K562 (cell line): ENCODE results near the gene HOXB4. TPM values are rescaled to one million over a fixed set of nuclear protein-coding genes. Genes with fewer than 3 reads are reported as not detected.

Source experiments
- GABPA ChIP-seq: fragments of 200-800 bp; sonication (Bioruptor generic); conservative IDR thresholded peaks from 2 replicates; pipeline ENCODE4 v1.6.1; 2016; ENCODE audit warnings: low read depth, missing genetic modification characterization, missing compliant biosample characterization
- GABPB2 ChIP-seq: fragments of 250-450 bp; sonication (Bioruptor Pico); conservative IDR thresholded peaks from 2 replicates; pipeline ENCODE4 v1.5.1; 2021; ENCODE audit warnings: mild to moderate bottlenecking
- HNRNPK ChIP-seq: fragments of 200-400 bp; formaldehyde crosslinking; IDR thresholded peaks from one replicate; pipeline ENCODE4 v1.6.1; 2018; ENCODE audit warnings: mild to moderate bottlenecking, low read depth, low read length; ENCODE audit not compliant: poor library complexity, severe bottlenecking
- HNRNPL ChIP-seq: fragments of 200-400 bp; formaldehyde crosslinking; IDR thresholded peaks from 2 replicates; pipeline ENCODE4 v1.6.1; 2017; ENCODE audit warnings: low read depth, mild to moderate bottlenecking, low read length
- JUND ChIP-seq, 2 experiments: IDR thresholded peaks; 2 replicates in 1 of 2; 3 replicates in 1 of 2; pipeline ENCODE4 v1.6.1; 2011; ENCODE audit warnings: borderline replicate concordance in 2 of 2, low read depth in 2 of 2, low read length in 2 of 2, improper control_type of control experiment in 1 of 2, missing biosample characterization in 1 of 2, missing genetic modification characterization in 1 of 2, missing genetic modification reagents in 1 of 2
- NEUROD1 ChIP-seq: fragments of 150-350 bp; IDR thresholded peaks from 2 replicates; pipeline ENCODE4 v1.6.1; 2014; ENCODE audit warnings: borderline replicate concordance, low read length, low read depth; ENCODE audit not compliant: partially characterized antibody
- PCBP1 ChIP-seq: fragments of 200-400 bp; formaldehyde crosslinking; IDR thresholded peaks from 2 replicates; pipeline ENCODE4 v1.6.1; 2018; ENCODE audit warnings: mild to moderate bottlenecking, low read depth, low read length; ENCODE audit not compliant: poor library complexity, severe bottlenecking
- SUPT5H ChIP-seq: fragments of 450-650 bp; IDR thresholded peaks from 2 replicates; pipeline ENCODE4 v1.6.1; 2016
- ZNF280B ChIP-seq: fragments of 250-450 bp; sonication (Bioruptor Pico); IDR thresholded peaks from 2 replicates; pipeline ENCODE4 v1.5.1; 2021; ENCODE audit warnings: mild to moderate bottlenecking
- ZNF3 ChIP-seq: fragments of 250-450 bp; sonication (Bioruptor Pico); IDR thresholded peaks from 2 replicates; pipeline ENCODE4 v1.5.0; 2021; ENCODE audit warnings: mild to moderate bottlenecking, moderate library complexity
- ZNF354B ChIP-seq: fragments of 250-450 bp; sonication (Bioruptor Pico); IDR thresholded peaks from 2 replicates; pipeline ENCODE4 v1.4.0; 2020
- ZNF79 ChIP-seq: fragments of 250-450 bp; sonication (Bioruptor Pico); IDR thresholded peaks from 2 replicates; pipeline ENCODE4 v1.4.0; 2020; ENCODE audit warnings: low read depth, mild to moderate bottlenecking, moderate library complexity
- polyA plus RNA-seq, 8 experiments: library from polyadenylated mRNA; depleted of rRNA in 4 of 8; stranded (reverse) in 5 of 8; unstranded in 3 of 8; fragments of >200 nt; fragmentation: Nextera tagmentation in 2 of 8; fragmentation: Illumina TruSeq in 1 of 8; extraction: Ambion mirVana in 2 of 8; extraction: Trizol in 1 of 8; gene quantifications; 2 replicates each; pipeline versions ENCODE4 v1.2.1 to v1.2.3, GENCODE V29; 2011 to 2014; ENCODE audit warnings: inconsistent platforms in 1 of 8, missing spikeins in 1 of 8
- total RNA-seq, 7 experiments: library from RNA; depleted of rRNA in 6 of 7; stranded (reverse); fragments of >200 nt in 6 of 7; fragmentation: Illumina TruSeq in 2 of 7; extraction: Trizol in 2 of 7; gene quantifications; 2 replicates each; pipeline versions ENCODE4 v1.2.1 to v1.2.3, GENCODE V29; 2011 to 2021; ENCODE audit warnings: low replicate concordance in 1 of 7
- TF ChIP-seq, protein P1 (sequence below): fragments of 450-650 bp; IDR thresholded peaks from 2 replicates; pipeline ENCODE4 v1.6.1; 2016; ENCODE audit warnings: mild to moderate bottlenecking, moderate library complexity
- TF ChIP-seq, protein P2 (sequence below): fragments of 450-650 bp; IDR thresholded peaks from 2 replicates; pipeline ENCODE4 v1.6.1; 2016; ENCODE audit warnings: low read depth, mild to moderate bottlenecking, moderate library complexity

HOXB4 gene
- total and polyA plus RNA-seq, 9 of the 15 experiments (the other 6 are each of a cell fraction or from before 2014, with no cell fraction given) = 1.6 to 34.9 (median 14.9) TPM

DNA sequence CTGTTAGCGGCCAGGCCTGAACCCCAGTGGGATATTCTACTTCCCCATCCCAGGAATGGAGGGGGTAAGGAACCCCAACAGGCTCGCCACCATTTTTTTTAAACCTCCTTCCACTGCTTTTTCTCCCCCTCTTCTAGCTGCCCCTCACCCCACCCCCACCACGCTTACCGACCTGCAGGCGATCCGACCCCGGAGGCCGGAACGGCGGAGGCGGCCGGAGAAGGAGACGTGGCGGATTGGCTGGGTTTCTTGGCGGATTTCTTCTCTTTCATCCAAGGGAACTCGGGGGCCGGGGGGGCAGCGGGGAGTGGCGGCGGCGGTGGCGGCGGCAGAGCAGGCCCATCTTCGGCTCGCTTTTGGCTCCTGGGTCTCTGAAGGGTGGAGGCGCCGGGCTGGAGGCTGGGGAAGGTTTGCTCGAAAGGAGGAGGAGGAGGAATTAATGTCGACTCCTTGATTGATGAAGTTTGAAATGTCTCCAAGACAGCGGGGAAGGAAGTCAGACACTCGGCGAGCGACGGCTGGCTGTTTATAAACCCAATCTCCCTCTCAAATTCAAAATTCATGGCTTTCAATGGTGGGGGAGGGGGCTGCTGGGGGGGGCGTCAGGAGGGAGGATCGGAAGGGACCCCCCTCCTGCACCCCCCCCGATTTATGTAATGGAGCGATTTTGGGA lies 33.7 kb downstream of the HOXB4 start (continued):
- TF ChIP-seq, protein P1, sequence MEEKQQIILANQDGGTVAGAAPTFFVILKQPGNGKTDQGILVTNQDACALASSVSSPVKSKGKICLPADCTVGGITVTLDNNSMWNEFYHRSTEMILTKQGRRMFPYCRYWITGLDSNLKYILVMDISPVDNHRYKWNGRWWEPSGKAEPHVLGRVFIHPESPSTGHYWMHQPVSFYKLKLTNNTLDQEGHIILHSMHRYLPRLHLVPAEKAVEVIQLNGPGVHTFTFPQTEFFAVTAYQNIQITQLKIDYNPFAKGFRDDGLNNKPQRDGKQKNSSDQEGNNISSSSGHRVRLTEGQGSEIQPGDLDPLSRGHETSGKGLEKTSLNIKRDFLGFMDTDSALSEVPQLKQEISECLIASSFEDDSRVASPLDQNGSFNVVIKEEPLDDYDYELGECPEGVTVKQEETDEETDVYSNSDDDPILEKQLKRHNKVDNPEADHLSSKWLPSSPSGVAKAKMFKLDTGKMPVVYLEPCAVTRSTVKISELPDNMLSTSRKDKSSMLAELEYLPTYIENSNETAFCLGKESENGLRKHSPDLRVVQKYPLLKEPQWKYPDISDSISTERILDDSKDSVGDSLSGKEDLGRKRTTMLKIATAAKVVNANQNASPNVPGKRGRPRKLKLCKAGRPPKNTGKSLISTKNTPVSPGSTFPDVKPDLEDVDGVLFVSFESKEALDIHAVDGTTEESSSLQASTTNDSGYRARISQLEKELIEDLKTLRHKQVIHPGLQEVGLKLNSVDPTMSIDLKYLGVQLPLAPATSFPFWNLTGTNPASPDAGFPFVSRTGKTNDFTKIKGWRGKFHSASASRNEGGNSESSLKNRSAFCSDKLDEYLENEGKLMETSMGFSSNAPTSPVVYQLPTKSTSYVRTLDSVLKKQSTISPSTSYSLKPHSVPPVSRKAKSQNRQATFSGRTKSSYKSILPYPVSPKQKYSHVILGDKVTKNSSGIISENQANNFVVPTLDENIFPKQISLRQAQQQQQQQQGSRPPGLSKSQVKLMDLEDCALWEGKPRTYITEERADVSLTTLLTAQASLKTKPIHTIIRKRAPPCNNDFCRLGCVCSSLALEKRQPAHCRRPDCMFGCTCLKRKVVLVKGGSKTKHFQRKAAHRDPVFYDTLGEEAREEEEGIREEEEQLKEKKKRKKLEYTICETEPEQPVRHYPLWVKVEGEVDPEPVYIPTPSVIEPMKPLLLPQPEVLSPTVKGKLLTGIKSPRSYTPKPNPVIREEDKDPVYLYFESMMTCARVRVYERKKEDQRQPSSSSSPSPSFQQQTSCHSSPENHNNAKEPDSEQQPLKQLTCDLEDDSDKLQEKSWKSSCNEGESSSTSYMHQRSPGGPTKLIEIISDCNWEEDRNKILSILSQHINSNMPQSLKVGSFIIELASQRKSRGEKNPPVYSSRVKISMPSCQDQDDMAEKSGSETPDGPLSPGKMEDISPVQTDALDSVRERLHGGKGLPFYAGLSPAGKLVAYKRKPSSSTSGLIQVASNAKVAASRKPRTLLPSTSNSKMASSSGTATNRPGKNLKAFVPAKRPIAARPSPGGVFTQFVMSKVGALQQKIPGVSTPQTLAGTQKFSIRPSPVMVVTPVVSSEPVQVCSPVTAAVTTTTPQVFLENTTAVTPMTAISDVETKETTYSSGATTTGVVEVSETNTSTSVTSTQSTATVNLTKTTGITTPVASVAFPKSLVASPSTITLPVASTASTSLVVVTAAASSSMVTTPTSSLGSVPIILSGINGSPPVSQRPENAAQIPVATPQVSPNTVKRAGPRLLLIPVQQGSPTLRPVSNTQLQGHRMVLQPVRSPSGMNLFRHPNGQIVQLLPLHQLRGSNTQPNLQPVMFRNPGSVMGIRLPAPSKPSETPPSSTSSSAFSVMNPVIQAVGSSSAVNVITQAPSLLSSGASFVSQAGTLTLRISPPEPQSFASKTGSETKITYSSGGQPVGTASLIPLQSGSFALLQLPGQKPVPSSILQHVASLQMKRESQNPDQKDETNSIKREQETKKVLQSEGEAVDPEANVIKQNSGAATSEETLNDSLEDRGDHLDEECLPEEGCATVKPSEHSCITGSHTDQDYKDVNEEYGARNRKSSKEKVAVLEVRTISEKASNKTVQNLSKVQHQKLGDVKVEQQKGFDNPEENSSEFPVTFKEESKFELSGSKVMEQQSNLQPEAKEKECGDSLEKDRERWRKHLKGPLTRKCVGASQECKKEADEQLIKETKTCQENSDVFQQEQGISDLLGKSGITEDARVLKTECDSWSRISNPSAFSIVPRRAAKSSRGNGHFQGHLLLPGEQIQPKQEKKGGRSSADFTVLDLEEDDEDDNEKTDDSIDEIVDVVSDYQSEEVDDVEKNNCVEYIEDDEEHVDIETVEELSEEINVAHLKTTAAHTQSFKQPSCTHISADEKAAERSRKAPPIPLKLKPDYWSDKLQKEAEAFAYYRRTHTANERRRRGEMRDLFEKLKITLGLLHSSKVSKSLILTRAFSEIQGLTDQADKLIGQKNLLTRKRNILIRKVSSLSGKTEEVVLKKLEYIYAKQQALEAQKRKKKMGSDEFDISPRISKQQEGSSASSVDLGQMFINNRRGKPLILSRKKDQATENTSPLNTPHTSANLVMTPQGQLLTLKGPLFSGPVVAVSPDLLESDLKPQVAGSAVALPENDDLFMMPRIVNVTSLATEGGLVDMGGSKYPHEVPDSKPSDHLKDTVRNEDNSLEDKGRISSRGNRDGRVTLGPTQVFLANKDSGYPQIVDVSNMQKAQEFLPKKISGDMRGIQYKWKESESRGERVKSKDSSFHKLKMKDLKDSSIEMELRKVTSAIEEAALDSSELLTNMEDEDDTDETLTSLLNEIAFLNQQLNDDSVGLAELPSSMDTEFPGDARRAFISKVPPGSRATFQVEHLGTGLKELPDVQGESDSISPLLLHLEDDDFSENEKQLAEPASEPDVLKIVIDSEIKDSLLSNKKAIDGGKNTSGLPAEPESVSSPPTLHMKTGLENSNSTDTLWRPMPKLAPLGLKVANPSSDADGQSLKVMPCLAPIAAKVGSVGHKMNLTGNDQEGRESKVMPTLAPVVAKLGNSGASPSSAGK = no peak
- TF ChIP-seq HNRNPK (no peak), PCBP1 (no peak), ZNF280B (CRISPR knock-in tag) (no peak), JUND (IDR thresholded peaks at IDR 0.05; ENCODE audit: borderline replicate concordance, low read depth, low read length) (peak; percentile 2; the same call in 1 of the 2 replicates), JUND (tag; IDR thresholded peaks at IDR 0.05; ENCODE audit: borderline replicate concordance, low read depth, low read length) (no peak), GABPB2 (no peak), GABPA (tag) (no peak), HNRNPL (no peak), ZNF354B (no peak), SUPT5H (peak; percentile 65), ZNF79 (CRISPR knock-in tag) (no peak), NEUROD1 (no peak), ZNF3 (CRISPR knock-in tag) (no peak)
- TF ChIP-seq, protein P2, sequence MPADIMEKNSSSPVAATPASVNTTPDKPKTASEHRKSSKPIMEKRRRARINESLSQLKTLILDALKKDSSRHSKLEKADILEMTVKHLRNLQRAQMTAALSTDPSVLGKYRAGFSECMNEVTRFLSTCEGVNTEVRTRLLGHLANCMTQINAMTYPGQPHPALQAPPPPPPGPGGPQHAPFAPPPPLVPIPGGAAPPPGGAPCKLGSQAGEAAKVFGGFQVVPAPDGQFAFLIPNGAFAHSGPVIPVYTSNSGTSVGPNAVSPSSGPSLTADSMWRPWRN = no peak
